K562 (cell line): ENCODE data around the gene C17orf113. TPM values are rescaled to one million over a fixed set of nuclear protein-coding genes. Genes with fewer than 3 reads are reported as not detected.

Experiments used
- AFF1 ChIP-seq, 2 experiments: fragments of 450-650 bp; IDR thresholded peaks; 2 replicates each; pipeline ENCODE4 v1.6.1; 2018; ENCODE audit warnings: mild to moderate bottlenecking in 2 of 2, low read depth in 1 of 2; ENCODE audit not compliant: partially characterized antibody in 2 of 2
- ARID4B ChIP-seq: sonication (generic); formaldehyde crosslinking; IDR thresholded peaks from 2 replicates; pipeline ENCODE4 v1.8.0; 2022; ENCODE audit warnings: mild to moderate bottlenecking, missing genetic modification reagents
- CXXC5 ChIP-seq: fragments of 250-450 bp; sonication (Bioruptor Pico); IDR thresholded peaks from 2 replicates; pipeline ENCODE4 v1.8.0; 2022; ENCODE audit warnings: inconsistent platforms, mild to moderate bottlenecking, moderate library complexity
- EP300 ChIP-seq: IDR thresholded peaks from 2 replicates; pipeline ENCODE4 v1.6.1; 2012; ENCODE audit warnings: low read length, improper control_type of control experiment
- ETV5 ChIP-seq: sonication (generic); formaldehyde crosslinking; IDR thresholded peaks from 2 replicates; pipeline ENCODE4 v1.4.0; 2020; ENCODE audit warnings: low read depth, mild to moderate bottlenecking, missing genetic modification reagents
- GABPA ChIP-seq: fragments of 200-800 bp; sonication (Bioruptor generic); conservative IDR thresholded peaks from 2 replicates; pipeline ENCODE4 v1.6.1; 2016; ENCODE audit warnings: low read depth, missing genetic modification characterization, missing compliant biosample characterization
- GABPB1 ChIP-seq: sonication (generic); formaldehyde crosslinking; IDR thresholded peaks from 2 replicates; pipeline ENCODE4 v1.8.0; 2022; ENCODE audit warnings: mild to moderate bottlenecking, missing genetic modification reagents
- ID3 ChIP-seq, 2 experiments: fragments of 250-450 bp in 1 of 2; fragments of 450-650 bp in 1 of 2; sonication (Bioruptor Pico) in 1 of 2; IDR thresholded peaks; 2 replicates each; pipeline versions ENCODE4 v1.6.1 to v1.8.0; 2016 to 2021; ENCODE audit warnings: mild to moderate bottlenecking in 2 of 2, moderate library complexity in 2 of 2, missing compliant biosample characterization in 1 of 2, missing genetic modification characterization in 1 of 2
- POLR2H ChIP-seq: IDR thresholded peaks from 2 replicates; pipeline ENCODE4 v1.6.1; 2016; ENCODE audit warnings: missing genetic modification characterization, low read depth, mild to moderate bottlenecking, control low read depth, missing compliant biosample characterization, moderate library complexity
- RNF2 ChIP-seq: sonication (generic); IDR thresholded peaks from 2 replicates; pipeline ENCODE4 v1.6.1; 2016
- RNF219 ChIP-seq: fragments of 250-450 bp; sonication (Bioruptor Pico); IDR thresholded peaks from 2 replicates; pipeline ENCODE4 v1.5.0; 2022; ENCODE audit warnings: mild to moderate bottlenecking
- TFAM ChIP-seq: fragments of 250-450 bp; sonication (Bioruptor Pico); conservative IDR thresholded peaks from 2 replicates; pipeline ENCODE4 v1.5.0; 2021; ENCODE audit warnings: mild to moderate bottlenecking, moderate library complexity
- TRIM24 ChIP-seq, 2 experiments: fragments of 450-650 bp; IDR thresholded peaks; 2 replicates each; pipeline ENCODE4 v1.6.1; 2016
- ZC3H8 ChIP-seq: fragments of 450-650 bp; IDR thresholded peaks from 2 replicates; pipeline ENCODE4 v1.6.1; 2017
- ZNF133 ChIP-seq: fragments of 250-450 bp; sonication (Bioruptor Pico); IDR thresholded peaks from 2 replicates; pipeline ENCODE4 v1.4.0; 2020; ENCODE audit warnings: mild to moderate bottlenecking
- polyA plus RNA-seq, 8 experiments: library from polyadenylated mRNA; depleted of rRNA in 4 of 8; stranded (reverse) in 5 of 8; unstranded in 3 of 8; fragments of >200 nt; fragmentation: Nextera tagmentation in 2 of 8; fragmentation: Illumina TruSeq in 1 of 8; extraction: Ambion mirVana in 2 of 8; extraction: Trizol in 1 of 8; gene quantifications; 2 replicates each; pipeline versions ENCODE4 v1.2.1 to v1.2.3, GENCODE V29; 2011 to 2014; ENCODE audit warnings: inconsistent platforms in 1 of 8, missing spikeins in 1 of 8
- total RNA-seq, 7 experiments: library from RNA; depleted of rRNA in 6 of 7; stranded (reverse); fragments of >200 nt in 6 of 7; fragmentation: Illumina TruSeq in 2 of 7; extraction: Trizol in 2 of 7; gene quantifications; 2 replicates each; pipeline versions ENCODE4 v1.2.1 to v1.2.3, GENCODE V29; 2011 to 2021; ENCODE audit warnings: low replicate concordance in 1 of 7

C17orf113 gene
- total and polyA plus RNA-seq, 9 of the 15 experiments (the other 6 are each of a cell fraction or from before 2014, with no cell fraction given) = 0.10 to 1.2 (median 0.31) TPM

GRCh38 chr17:42023524-42024349 lies 26.7 kb downstream of the C17orf113 start (continued):
- TF ChIP-seq RNF2 (peak; percentile 69), ID3 (CRISPR knock-in tag; IDR thresholded peaks at IDR 0.05) (no peak), ID3 (tag; IDR thresholded peaks at IDR 0.05) (no peak), ZC3H8 (no peak), ETV5 (CRISPR knock-in tag) (peak; percentile 91), GABPA (tag) (peak; percentile 77), TRIM24 (IDR thresholded peaks at IDR 0.05) (peak in 1 of 2 experiments; percentile 78; a peak in 2 of 4 replicates), EP300 (peak; percentile 82), CXXC5 (CRISPR knock-in tag) (peak; percentile 81), GABPB1 (CRISPR knock-in tag) (0 out of 2 replicates have a peak, but pooled peaks have one; percentile 48), AFF1 (IDR thresholded peaks at IDR 0.05; ENCODE audit: low read depth in 1 of 2, partially characterized antibody in 2 of 2) (peak in 1 of 2 experiments; percentile 42), POLR2H (tag) (peak; percentile 86), ARID4B (no peak), TFAM (CRISPR knock-in tag) (no peak), RNF219 (CRISPR knock-in tag) (no peak), ZNF133 (CRISPR knock-in tag) (0 out of 2 replicates have a peak, but pooled peaks have one; percentile 12)
